BJ (cell line): ENCODE data around the gene SEMA4C. TPM values are rescaled to one million over a fixed set of nuclear protein-coding genes. Genes with fewer than 3 reads are reported as not detected.

Source experiments
- CTCF ChIA-PET: fragments of 350-600 bp; formaldehyde crosslinking; extraction: SDS; loops from one replicate; lab custom pipeline; 2021; ENCODE audit warnings: antibody characterized with exemption, inconsistent platforms; lab: Yijun Ruan, JAX
- POLR2A ChIA-PET: fragments of 300-600 bp; sonication (Branson Sonifier 250); formaldehyde crosslinking; extraction: SDS; loops from one replicate; lab custom pipeline; 2021; ENCODE audit warnings: antibody characterized with exemption; lab: Charles Lee
- DNase-seq: peaks from one replicate; pipeline ENCODE4 v3.0.0-alpha.2; 2011; ENCODE audit warnings: low read depth
- H3K27me3 ChIP-seq: 2 replicates; pipeline ENCODE4 v1.6.0; 2011; ENCODE audit warnings: low read length; ENCODE audit not compliant: control insufficient read depth, insufficient read depth
- H3K36me3 ChIP-seq: 2 replicates; pipeline ENCODE4 v1.5.1; 2011; ENCODE audit warnings: low read length; ENCODE audit not compliant: control insufficient read depth, insufficient read depth
- H3K4me3 ChIP-seq: 2 replicates; pipeline ENCODE4 v1.5.1; 2011; ENCODE audit warnings: low read depth, mild to moderate bottlenecking, control low read depth, low read length
- CTCF ChIP-seq: IDR thresholded peaks from 2 replicates; pipeline ENCODE4 v1.5.1; 2011; ENCODE audit warnings: low read depth, mild to moderate bottlenecking, control low read depth, inconsistent platforms, low read length, moderate library complexity; ENCODE audit not compliant: insufficient read depth
- polyA plus RNA-seq: library from polyadenylated mRNA; depleted of rRNA; stranded (reverse); fragments of >200 nt; gene quantifications from 2 replicates; pipeline ENCODE4 v1.2.3, GENCODE V29; 2011

SEMA4C gene
- polyA plus RNA-seq, 1 experiment = 29.7 TPM

GRCh38 chr2:96867756-96868554 is 1.9 kb downstream of the SEMA4C start:
- POLR2A ChIA-PET = interaction anchor here (0.5 to 0.8 kb wide), 2 partner anchors 10 to 33 kb away, joined by 5 read pairs; no protein-coding TSS in a partner anchor
- no peaks in the 10 kb centered on the region; the same call in 1 of the 2 replicates for H3K27me3 ChIP-seq
- peak overlapping the region; percentile 95 for H3K4me3 ChIP-seq
- CTCF ChIA-PET = interaction anchor here (0.6 to 3.6 kb wide), 22 partner anchors 10 to 328 kb away, joined by 3 to 34 read pairs (median 4); partner anchors contain the start of genes ANKRD39 and CNNM4
- H3K36me3 ChIP-seq = peaks cover 34% of the 10 kb centered on the region
- TF ChIP-seq CTCF = no peak
- DNase-seq = no peak

- Histone ChIP-seq H3K4me3 (peak overlapping the region; percentile 95), H3K36me3 (peaks cover 36% of the 10 kb centered on the region), H3K27me3 (no peaks in the 10 kb centered on the region; the same call in 1 of the 2 replicates)
- ChIA-PET CTCF (interaction anchor here (0.6 to 3.6 kb wide), 4 partner anchors 10 to 106 kb away, joined by 3 to 34 read pairs (median 4); partner anchors contain the start of genes ANKRD39 and CNNM4), POLR2A (no interaction called here)
- no peak for TF ChIP-seq CTCF
- no peak for DNase-seq
These were observed 2.7 kb downstream of the SEMA4C start for GRCh38 chr2:96866986-96867755.

GRCh38 chr2:96866586-96866985 is 3.3 kb downstream of the SEMA4C start:
- POLR2A ChIA-PET = no interaction called here
- Histone ChIP-seq H3K36me3 (peaks cover 41% of the 10 kb centered on the region), H3K27me3 (no peaks in the 10 kb centered on the region; the same call in 1 of the 2 replicates), H3K4me3 (no peak overlapping the region)
- CTCF ChIA-PET = interaction anchor here (1.2 to 3.6 kb wide), 2 partner anchors 9 to 84 kb away, joined by 3 to 34 read pairs; partner anchors contain the start of gene ANKRD39
- DNase-seq = no peak
- TF ChIP-seq CTCF = no peak

- Histone ChIP-seq H3K36me3 (peaks cover 45% of the 10 kb centered on the region), H3K27me3 (no peaks in the 10 kb centered on the region; the same call in 1 of the 2 replicates), H3K4me3 (no peak overlapping the region)
- ChIA-PET POLR2A (no interaction called here), CTCF (interaction anchor here (1.2 to 3.6 kb wide), 2 partner anchors 9 to 84 kb away, joined by 3 to 34 read pairs; partner anchors contain the start of gene ANKRD39)
- DNase-seq = no peak
- TF ChIP-seq CTCF = no peak
These were observed 3.7 kb downstream of the SEMA4C start for GRCh38 chr2:96866149-96866548.

GRCh38 chr2:96865654-96866053 is 4.2 kb downstream of the SEMA4C start:
- Histone ChIP-seq H3K4me3 (no peak overlapping the region), H3K27me3 (no peaks in the 10 kb centered on the region; the same call in 1 of the 2 replicates), H3K36me3 (peaks cover 50% of the 10 kb centered on the region)
- TF ChIP-seq CTCF = no peak
- ChIA-PET CTCF (interaction anchor here (1.2 kb wide), 1 partner anchor 85 kb away, joined by 3 read pairs; no protein-coding TSS in a partner anchor), POLR2A (no interaction called here)
- no peak for DNase-seq
